GM18909 (cell line): Measurements from ENCODE around the gene HOXA2.

Experiments used
- ATAC-seq: cut with Tn5 transposase; IDR thresholded peaks from one replicate; pipeline ENCODE4 v1.9.1; 2021; ENCODE audit warnings: mild to moderate bottlenecking; ENCODE audit not compliant: unreplicated experiment, poor library complexity

The HOXA2 gene

DNA sequence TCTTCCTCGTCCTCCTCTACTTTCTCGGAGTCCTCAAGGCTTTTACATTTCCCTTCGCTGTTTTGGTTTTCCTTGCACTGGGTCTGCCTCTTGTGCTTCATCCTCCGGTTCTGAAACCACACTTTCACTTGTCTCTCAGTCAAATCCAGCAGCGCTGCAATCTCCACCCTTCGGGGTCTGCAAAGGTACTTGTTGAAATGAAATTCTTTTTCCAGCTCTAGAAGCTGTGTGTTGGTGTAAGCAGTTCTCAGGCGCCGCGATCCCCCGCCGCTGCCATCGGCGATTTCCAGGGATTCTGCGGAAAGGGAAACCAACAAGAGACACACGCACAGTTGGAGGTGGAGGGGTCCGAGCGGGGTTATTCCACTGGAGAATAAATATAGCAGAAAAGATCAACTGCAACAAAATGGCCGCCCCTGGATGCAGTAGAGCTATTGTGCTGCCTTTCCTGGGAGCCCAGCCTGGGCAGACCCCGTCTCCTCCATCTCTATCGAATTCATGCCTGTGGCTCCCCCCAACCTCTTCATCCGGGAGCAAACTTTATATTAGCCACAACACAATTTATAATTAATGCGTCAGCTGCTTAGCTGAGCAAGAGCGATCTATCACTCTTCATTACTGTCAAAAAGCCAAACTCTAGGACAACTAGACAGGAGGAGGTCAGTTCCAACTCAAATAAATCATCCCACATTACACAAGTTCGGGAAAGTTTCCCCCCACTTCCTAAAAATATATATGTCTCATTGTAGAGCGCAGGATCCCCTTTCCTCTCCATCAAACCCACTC lies 1.1 kb downstream of the HOXA2 start:
- ATAC-seq, result no peak

GRCh38 chr7:27100694-27101170 lies 1.8 kb downstream of the HOXA2 start:
- no peak for ATAC-seq

DNA sequence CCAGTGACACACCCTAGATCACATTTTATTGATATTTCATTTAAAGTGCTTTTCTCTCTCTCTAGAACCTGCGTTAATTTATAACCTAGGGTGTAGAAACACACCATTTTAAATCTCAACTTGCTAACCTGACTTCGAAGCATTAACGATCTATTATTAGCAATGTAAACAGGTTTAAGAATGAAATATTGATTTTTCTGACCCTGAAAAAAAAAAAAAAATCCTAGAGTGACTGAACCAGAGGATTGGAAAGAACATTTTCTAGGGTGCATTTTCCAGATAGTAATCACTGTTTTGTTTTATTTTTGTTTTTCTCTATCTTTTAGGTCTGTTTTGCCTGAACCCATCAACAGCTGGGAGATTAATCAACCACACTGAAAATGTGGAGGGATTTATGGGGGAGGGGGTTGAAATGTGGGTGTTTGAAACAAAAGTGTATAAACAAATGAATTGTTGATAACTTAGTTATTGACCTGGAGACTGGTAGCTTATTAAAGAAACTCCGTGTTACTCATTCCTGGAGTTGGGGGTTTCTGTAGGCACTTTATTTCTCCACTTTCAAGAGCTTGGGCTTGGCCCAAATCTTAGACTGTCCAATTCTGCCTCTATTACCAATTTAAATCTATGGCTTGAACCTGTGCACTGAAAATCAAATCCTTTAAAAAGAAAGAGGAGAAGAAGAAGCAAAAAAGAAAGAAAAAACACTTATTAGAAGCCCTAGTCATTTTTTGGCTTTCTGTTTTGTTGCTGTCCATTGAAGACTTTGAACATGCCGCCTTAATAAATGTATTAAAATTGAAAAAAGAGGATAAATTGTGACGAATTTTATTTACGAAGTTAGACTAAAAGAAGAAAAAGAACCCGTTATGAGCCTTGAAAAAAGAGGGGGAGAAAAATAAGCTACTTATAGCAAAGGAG lies 2.8 kb downstream of the HOXA2 start:
- ATAC-seq, result no peak

DNA sequence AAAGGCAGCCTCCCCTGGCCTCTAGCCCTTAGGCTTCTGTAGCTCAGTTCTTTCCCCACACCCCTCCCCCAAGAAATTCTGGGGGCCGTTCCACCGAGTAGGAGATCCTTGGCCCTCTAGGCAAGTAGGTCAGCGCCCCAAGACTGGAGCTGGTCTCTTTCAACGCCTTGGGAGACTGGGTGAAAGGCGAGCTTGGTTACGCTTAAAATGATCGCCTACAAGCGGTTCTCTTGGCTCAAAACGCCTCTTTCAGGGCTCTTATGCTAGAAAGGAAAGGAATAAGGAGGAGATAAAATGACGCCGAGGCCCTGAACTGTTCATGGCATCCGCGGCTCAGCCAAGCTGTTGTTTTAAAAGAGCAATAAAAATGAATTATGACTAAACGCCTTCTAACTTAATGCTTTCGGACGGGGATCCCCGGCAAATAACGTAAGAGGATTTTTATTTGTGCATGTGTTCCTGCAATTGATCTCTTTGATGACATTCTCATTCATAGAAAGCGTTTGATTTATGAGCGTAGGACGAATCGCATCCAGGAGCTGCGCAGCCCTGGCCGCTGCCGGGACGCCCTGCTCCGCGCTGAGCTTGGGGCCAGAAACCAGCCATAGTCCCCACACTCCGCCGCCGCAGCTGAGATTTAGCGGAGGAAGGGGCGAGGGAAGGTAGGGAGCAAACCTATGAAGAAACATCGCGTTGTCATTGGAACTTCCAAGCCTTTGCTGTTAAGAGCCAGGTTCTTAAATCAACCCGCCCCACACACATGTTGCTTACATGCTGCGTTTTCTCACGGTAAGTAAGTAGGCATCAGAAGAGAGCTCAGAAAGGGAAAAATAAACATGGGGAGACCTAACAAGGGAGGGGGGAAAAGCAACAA lies 3.7 kb downstream of the HOXA2 start:
- no peak for ATAC-seq

DNA sequence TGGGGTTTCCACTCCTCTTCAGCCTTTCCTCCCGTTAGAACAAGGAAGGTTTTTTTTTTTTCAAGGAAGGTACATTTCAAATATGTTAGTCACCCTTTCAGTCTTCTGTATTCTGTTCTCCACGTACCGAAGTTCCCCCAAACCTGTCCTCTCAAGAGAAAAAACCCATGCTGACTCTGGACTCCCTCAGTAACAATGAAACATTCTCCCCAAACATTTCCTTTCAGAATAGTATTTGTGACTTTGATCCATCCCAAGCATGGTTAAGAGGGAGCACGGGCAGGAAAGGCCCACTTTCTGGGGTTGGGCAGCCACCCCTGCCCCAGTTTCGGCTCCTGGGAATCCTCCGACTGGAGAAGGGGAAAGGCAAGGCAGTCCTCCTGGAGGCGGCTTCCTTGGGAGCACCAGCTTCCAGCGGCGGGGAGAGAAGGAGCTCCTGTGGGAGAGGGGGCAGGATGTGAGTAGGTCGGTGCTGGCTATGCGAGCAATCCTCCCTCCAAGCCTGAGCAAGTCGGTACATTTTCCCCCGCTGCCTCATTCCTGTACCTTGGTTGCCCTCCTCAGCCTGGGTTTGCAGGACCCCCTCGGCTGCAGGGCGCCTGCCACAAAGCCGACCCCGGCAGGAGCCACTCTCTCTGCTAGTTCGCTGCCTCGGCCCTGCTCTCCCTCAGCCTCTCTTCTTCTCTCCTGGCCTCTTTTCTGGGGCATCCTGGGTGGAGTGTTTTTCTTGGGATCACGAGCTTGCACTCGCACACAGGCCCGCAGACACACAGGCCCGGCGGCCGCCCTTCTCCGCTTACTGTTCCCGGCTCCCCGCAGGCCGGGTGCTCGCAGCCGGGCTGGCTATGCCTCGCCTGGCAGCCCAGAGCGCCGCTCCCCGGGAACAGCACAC lies 4.6 kb downstream of the HOXA2 start:
- ATAC-seq, result no peak

- ATAC-seq, result no peak
Measured at GRCh38 chr7:27096768-27097514, 5.5 kb downstream of the HOXA2 start.

- ATAC-seq, result peak; percentile 83
Measured at GRCh38 chr7:27095897-27096767, 6.4 kb downstream of the HOXA2 start, which contains the start of gene HOXA1. TSS of gene HOXA1 (minus strand) at chr7:27096000. CDS start at chr7:27095912, 88 bp downstream.

- ATAC-seq, result no peak
Measured at GRCh38 chr7:27095050-27095896, 7.2 kb downstream of the HOXA2 start.

GRCh38 chr7:27094304-27095049 lies 8.0 kb downstream of the HOXA2 start:
- ATAC-seq, result no peak

- ATAC-seq, result no peak
Measured at GRCh38 chr7:27093184-27093895, 9.1 kb downstream of the HOXA2 start.

- no peak for ATAC-seq
Measured at GRCh38 chr7:27092819-27093110, 9.7 kb downstream of the HOXA2 start.

DNA sequence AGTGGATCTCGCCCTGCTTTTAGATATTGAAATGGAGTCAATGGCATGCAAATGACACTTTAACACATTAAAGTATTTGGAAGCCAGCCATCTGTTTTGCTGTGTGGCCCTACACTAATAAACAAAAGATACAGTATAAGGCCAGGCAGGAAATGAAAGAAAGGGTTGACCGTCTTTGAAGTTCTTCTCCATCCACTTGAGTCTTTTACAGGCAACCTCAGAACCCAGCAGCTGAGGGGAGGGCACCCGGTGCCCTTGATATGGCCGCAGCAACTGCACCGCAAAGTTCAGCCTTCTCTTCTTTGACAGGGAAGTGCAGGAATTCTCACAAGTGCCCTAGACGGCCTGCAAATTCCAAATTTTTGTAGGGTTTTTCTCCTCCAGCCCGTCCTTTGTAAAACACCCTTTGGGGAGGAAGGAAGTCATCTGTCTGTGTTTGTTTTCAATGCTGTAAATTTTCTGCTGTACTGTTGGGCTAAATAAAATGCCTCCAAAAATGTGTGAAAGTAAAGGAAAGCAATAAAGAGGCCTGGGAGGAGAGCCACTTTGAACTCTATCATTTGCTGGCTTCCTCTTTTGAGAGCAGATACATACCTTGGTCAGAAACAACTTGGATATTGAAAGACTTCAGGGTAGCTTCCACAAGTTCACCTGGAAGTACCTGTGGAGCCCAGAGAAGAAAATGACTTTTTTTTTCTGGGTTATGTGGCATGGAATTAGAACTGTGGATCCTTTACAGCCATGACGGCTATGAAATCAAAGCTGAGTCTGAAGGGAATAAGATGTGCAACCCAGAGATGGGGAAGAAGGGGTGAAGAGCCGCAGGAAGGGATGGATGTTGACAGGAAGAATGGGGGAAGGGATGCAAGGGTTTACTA lies 10.3 kb downstream of the HOXA2 start:
- ATAC-seq, result no peak

DNA sequence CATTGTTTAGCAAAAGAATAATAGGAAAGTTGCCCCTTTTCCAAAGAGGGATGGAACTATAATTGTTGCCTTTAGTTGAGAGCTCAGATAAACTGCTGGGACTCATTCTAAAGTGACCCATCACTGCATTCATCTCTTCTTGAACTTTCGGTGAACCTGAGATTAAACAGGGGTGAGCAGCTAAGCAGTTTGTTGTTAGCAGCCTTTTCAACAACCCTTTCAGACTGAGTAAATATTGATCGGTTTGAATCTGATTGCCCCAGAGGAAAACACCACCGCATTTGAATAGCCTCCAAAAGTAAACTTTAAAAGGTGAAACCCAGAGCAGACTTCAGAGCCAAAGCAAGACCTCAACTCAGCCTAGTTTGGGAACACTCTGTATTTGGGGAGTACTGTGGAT lies 11.4 kb downstream of the HOXA2 start:
- no peak for ATAC-seq

DNA sequence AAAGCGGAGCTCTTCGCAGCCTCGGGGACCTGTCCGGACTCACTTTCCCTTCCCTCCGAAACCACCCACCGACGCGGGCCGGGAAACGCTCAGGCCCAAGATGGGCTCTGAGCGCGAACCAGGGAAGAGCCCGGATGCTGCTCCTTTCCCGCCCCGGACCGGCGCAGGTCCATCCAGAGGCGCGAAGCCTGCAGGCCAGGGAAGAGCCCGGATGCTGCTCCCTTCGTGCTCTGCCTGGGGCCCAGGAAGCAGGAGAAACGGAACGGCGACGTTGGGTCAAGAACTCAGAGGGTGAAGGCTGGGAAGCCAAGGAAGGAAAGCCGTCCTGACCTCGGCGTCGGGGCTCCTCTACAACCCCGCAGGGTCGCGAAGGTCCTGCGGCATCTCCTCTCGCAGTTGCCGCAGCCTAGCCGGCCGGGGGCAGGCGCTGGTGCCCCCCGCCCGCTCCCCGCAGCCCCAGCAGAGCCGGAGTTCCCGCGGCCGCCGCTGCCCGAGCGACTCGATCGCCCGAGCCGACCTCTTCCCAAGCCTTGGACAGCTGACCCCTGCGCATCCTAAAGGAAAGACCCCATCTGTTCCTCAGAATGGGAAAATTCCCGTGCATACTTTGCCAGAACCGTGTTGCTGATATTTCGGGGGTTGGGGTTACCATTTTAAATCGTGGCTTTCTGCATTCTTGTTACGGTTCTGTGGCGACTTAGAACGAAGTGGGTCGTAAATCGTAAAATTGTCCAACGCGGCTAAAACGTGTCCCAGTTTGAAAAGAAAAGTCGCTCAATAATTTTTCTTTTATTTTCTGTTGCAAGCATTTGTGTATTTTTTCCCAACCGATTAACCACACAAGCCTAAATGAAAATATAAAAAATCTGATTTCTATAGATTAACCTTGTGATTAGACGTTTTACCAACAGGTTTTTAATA lies 14.2 kb downstream of the HOXA2 start:
- ATAC-seq, result no peak
